ENCODE measurements around the gene WNT9A. TPM values are rescaled to one million over a fixed set of nuclear protein-coding genes. Genes with fewer than 3 reads are reported as not detected.
"Not testable (repeated sequence)": the region's sequence is repeated elsewhere in the genome, so short reads cannot be mapped to it uniquely, and the experiment has no call there.

The WNT9A gene
- total and polyA plus RNA-seq, 2 of the 4 experiments (the other 2 are of a cell fraction): 0.18 to 0.36 TPM

- in situ Hi-C loops (cut with MboI; ENCODE audit: low sequenced_read_pairs); H2BK20ac ChIP-seq (ENCODE audit: low read depth, low read length); H2AK5ac ChIP-seq (ENCODE audit: low read depth, low read length); H3K4me1 ChIP-seq (ENCODE audit: control insufficient read depth, insufficient read depth, low read length); H3K79me1 ChIP-seq (ENCODE audit: low read depth in 1 of 2, low read length in 2 of 2); H3K18ac ChIP-seq (ENCODE audit: low read depth, low read length); H3K27ac ChIP-seq (ENCODE audit: insufficient read depth, low read length); intact Hi-C loops (cut with micrococcal nuclease); H4K8ac ChIP-seq (ENCODE audit: low read depth in 2 of 2, low read length in 2 of 2); H3K4me3 ChIP-seq (ENCODE audit: insufficient read depth, low read depth, low read length); H3K4ac ChIP-seq (ENCODE audit: low read depth, low read length); H2BK120ac ChIP-seq (ENCODE audit: low read depth, low read length); H3K56ac ChIP-seq (ENCODE audit: extremely low read depth, insufficient read depth, low read length); H2BK15ac ChIP-seq (ENCODE audit: low read depth, low read length); H2AK9ac ChIP-seq (replicated peaks; ENCODE audit: low read depth, low read length, poor library complexity); dilution Hi-C loops (cut with HindIII; ENCODE audit: low sequenced_read_pairs, unreplicated experiment); H4K5ac ChIP-seq (ENCODE audit: low read depth, low read length); H3K9me1 ChIP-seq (ENCODE audit: insufficient read depth, low read length); CTCF ChIA-PET; H3K23ac ChIP-seq (ENCODE audit: low read depth, low read length); ATAC-seq (ENCODE audit: low read depth); H2AFZ ChIP-seq (replicated peaks; ENCODE audit: low read length, poor library complexity); H2BK5ac ChIP-seq (ENCODE audit: low read depth, low read length, poor library complexity, severe bottlenecking); H3K9me3 ChIP-seq (ENCODE audit: control insufficient read depth, insufficient read depth, low read length); H4K20me1 ChIP-seq (ENCODE audit: insufficient read depth, low read length); H3K27me3 ChIP-seq (ENCODE audit: control insufficient read depth, insufficient read depth, low read length); BruUV-seq (replicated peaks); H4K91ac ChIP-seq (ENCODE audit: insufficient read depth, low read depth, low read length); H3K14ac ChIP-seq (replicated peaks; ENCODE audit: low read depth, low read length); H3K4me2 ChIP-seq (ENCODE audit: low read depth, low read length); DNase-seq; H3K9ac ChIP-seq (ENCODE audit: low read depth, low read length); H3K36me3 ChIP-seq (ENCODE audit: control insufficient read depth, insufficient read depth, low read length); POLR2A ChIA-PET (ENCODE audit: unreplicated experiment): not testable (repeated sequence)
- WGBS, 2 experiments (ENCODE audit: extremely low coverage in 2 of 2, insufficient read length in 1 of 2): 63% methylated on average over 3 of the region's 5 CpGs; no CpG with 5 or more reads in 1 of the 2 experiments
Measured at GRCh38 chr1:227871892-227872291, 75.8 kb downstream of the WNT9A start.
